Urothelium cell line (cell line): ENCODE measurements around the gene LIFR.
"Not testable (repeated sequence)": the region's sequence is repeated elsewhere in the genome, so short reads cannot be mapped to it uniquely, and the experiment has no call there.

ENCODE experiments used
- DNase-seq: peaks from one replicate; pipeline ENCODE4 v3.0.0; 2011; ENCODE audit warnings: low spot score, mixed read lengths
- FAIRE-seq: peaks from 2 replicates; lab custom pipeline; 2011; peaks lifted over from hg19 to GRCh38; lab: Jason Lieb, UNC

LIFR gene, protein sequence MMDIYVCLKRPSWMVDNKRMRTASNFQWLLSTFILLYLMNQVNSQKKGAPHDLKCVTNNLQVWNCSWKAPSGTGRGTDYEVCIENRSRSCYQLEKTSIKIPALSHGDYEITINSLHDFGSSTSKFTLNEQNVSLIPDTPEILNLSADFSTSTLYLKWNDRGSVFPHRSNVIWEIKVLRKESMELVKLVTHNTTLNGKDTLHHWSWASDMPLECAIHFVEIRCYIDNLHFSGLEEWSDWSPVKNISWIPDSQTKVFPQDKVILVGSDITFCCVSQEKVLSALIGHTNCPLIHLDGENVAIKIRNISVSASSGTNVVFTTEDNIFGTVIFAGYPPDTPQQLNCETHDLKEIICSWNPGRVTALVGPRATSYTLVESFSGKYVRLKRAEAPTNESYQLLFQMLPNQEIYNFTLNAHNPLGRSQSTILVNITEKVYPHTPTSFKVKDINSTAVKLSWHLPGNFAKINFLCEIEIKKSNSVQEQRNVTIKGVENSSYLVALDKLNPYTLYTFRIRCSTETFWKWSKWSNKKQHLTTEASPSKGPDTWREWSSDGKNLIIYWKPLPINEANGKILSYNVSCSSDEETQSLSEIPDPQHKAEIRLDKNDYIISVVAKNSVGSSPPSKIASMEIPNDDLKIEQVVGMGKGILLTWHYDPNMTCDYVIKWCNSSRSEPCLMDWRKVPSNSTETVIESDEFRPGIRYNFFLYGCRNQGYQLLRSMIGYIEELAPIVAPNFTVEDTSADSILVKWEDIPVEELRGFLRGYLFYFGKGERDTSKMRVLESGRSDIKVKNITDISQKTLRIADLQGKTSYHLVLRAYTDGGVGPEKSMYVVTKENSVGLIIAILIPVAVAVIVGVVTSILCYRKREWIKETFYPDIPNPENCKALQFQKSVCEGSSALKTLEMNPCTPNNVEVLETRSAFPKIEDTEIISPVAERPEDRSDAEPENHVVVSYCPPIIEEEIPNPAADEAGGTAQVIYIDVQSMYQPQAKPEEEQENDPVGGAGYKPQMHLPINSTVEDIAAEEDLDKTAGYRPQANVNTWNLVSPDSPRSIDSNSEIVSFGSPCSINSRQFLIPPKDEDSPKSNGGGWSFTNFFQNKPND

DNA sequence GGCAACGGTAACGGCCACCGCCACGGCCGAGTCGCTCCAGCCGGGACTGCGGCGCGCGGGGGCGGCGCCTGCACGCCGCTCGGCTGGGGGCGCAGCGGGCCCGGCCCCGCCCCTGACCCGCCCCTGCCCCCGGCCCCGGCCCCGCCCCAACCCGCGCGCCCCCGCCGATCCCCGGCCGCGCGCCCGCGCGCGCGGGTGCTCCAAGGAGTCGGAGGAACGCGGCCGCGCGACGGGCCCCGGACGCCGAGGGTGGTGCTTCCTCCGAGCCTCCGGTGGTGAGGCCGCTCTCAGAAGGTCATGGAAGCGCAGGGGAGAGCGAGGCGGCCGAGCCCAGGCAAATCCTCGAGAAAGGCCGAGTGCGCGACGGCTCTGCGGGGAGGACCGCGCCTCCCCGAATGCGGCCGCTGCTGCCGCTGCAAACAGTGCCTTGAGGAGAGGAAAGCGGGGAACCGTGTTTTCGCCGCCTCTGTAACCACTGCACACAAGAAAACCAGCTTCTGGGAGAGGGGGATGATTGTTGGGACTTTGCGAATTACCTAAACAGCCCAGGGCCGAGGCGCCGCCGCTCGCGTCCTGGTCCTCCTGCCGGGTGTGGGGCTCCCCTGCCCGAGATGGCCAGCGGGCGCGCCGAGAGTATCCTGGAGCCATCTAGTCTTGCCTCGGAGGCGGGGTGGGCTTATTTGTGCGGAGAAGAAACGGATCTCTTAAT lies at the start of gene LIFR:
Gene LIFR, minus strand, starts transcription at position 48 of the 709 bp plus-strand sequence. CDS start 25,999 bp downstream, outside the sequence.
- DNase-seq (peak; percentile 95), FAIRE-seq (peak; percentile 87)

DNA sequence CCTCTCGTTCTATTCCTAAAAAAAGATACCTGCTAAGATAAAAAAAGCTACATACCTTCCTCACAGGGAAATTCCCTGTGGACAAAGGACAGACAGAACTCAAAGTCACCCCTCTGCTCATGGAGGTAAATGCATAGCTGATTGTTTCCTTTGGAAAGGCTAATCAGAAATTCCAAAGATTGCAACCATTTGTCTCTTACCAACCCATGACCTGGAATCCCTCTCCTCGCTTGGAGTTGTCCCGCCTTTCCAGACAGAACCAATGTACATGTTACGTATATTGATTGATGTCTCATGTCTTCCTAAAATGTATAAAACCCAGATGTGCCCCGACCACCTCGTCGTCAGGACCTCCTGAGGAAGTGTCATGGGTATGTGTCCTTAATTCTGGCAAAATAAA lies 49.2 kb upstream of the LIFR start:
- FAIRE-seq = no peak

DNA sequence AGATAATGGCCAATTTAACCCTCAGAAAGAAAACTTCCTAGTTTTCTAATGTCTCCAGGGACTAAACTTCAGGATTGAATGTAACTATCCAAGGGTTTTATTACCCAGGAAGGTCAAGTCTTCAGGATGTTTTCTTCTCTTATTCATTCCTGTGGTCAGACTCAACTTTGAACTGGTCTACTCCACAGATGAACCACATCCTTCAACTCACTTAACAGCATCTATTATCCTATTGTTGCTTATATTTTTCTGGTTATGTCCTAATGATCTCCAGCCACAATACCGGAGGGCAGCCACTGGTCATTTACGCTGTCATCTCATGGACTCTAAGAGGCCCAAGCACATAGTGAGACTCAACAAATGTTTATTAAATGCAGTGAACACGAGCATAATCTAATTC lies 47.2 kb upstream of the LIFR start:
- no peak for FAIRE-seq
- no peak for DNase-seq

More for the DNA sequence above, 49.2 kb upstream of the LIFR start:
- no peak for DNase-seq

DNA sequence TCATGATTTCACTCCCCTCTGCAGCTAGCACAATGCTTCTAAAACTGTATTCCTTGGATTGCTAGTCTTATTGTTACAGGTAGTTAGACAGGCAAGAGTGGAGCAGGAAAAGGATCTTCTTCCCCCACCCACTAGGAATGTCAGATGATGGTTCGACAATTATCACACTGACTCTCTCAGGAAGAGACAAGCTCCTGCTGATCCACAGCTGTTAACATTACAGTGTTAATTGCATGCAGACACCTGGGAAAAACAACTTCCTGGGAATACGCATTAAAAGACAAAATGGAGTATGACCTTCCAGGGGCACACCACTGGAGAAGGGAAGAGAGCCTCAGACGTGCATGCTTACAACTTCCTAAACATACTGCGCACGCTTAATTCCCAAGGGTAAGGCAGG lies 46.2 kb upstream of the LIFR start:
- DNase-seq = no peak
- FAIRE-seq = no peak

DNA sequence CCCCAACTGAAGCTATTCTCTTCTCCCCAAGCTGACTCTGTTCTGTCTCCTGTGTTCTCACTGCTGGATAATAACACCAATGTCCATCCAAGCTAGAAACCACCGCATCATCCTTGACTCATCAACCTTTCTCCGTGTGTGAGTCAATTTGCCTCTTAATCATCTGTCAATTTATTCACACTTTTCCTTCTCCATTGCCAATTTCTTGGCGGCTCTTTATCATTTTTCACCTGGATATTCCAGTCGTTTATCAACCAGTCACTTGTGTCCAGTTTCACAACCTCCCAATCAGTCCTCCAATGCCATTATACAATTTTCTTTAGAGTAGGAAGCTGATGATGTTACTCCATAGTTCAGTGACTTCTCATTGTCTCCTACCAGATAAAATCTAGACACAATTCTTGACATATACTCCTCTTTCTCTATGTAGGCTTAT lies 45.4 kb upstream of the LIFR start:
- peak; percentile 38 for DNase-seq
- no peak for FAIRE-seq

DNA sequence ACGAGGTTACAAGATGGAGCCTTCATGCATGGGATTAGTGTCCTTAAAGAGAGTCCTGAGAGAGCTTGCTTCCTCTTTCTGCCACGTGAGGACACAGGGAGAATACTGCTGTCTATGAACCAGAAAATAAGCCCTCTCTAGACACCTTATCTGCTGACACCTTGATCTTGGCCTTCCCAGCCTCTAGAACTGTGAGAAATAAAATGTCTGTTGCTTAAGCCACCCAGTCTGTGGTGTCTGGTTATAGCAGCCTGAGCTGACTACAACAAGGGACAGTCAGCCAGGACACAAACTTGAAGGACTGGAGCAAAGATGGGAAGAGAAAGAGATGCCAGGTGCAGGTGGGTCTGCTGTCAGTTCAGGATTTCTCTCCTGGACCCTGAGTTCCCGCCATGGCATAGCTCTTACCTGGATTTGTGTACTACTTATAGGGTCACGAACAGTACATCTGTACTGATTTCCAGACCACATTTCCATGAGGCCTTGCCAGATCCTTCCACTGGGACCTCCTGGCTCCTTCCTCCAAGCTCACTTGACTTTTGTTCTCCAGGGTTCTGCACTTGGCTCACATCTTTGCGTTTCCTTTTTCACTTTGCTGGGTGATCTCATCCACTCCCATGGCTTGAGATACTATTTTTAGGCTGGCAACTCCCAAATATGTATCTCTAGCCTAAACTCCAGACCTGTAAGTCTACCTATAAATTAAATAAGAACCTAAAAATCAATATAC lies 44.9 kb upstream of the LIFR start:
- DNase-seq (no peak), FAIRE-seq (no peak)

DNA sequence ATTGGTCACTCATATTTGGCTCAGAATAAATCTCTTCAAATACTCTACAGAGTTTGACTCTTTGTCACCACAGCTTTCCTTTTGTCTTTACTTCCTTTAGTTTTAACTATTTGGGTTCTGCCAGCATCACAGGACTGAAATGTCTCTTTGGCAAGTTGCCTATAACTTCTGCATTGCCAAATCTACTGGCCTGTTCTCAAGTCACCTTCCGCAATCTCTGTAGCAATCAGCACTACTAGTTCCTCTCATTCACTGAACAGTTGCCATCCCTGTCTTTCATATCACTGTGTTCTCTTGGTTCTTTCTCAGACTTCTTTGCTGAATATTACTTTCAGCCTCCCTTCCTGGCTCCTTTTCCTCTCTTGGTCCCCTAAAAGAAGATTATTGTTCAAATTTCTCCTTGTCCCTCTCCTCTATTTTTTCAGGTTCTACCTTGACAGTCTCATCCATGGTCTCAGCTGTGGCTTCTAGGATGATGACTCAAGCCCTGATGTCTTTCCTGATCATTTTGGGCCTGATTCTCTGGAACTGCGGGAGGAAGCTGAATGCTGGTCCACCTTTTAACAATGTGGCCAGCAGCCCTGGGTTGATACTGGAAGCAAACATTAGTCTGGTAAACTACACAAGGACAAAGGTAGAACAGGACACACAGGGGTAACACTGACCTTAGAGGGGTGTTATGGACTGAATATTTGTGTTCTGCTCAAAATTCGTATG lies 44.0 kb upstream of the LIFR start:
- no peak for DNase-seq
- no peak for FAIRE-seq

DNA sequence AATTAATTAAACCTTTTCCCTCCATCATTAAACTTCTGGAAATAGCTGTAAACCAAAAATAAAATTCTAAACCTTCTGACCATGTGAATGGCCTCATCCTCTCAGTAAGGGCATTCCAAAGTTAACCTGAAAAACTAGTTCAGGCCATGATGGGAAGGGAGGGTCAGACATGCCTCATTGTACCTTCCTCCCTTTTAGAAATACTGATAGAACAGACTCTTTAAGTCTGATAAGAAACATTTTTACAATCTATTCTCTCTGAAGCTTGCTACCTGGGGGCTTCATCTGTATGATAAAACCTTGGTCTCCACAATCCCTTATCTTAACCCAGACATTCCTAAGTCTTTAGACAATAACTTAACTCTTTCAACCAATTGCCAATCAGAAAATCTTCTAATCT lies 43.3 kb upstream of the LIFR start:
- FAIRE-seq, DNase-seq: not testable (repeated sequence)

DNA sequence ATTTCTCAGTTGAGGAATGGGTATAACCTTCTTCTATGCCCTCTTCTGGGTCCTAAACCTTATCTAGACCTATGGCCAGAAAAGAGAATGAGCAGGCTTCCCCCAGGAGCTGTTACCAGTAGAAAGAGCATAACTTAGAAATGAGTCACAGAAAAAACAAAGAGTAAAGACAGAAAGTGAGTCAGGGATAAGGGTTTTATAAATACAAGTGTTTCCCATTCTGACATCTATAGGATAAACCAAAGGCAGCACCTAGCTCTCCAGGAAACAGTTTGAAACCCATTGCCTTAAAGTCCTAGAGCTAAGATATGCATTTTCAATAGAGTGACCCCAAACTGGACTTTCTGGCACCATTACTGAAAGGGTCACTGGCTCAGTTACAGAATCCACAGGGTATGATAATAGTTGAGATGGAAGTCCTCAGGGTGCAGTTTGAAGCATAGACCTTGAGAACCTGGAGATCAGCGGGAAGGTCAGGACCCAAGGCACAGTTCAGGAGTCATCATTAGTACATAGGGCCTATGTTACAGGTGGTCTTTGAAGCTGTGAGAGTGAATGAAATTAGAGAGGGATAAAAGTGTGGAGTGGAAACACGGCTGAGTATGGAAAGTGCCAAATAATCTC lies 42.7 kb upstream of the LIFR start:
- FAIRE-seq (no peak), DNase-seq (peak; percentile 76)

DNA sequence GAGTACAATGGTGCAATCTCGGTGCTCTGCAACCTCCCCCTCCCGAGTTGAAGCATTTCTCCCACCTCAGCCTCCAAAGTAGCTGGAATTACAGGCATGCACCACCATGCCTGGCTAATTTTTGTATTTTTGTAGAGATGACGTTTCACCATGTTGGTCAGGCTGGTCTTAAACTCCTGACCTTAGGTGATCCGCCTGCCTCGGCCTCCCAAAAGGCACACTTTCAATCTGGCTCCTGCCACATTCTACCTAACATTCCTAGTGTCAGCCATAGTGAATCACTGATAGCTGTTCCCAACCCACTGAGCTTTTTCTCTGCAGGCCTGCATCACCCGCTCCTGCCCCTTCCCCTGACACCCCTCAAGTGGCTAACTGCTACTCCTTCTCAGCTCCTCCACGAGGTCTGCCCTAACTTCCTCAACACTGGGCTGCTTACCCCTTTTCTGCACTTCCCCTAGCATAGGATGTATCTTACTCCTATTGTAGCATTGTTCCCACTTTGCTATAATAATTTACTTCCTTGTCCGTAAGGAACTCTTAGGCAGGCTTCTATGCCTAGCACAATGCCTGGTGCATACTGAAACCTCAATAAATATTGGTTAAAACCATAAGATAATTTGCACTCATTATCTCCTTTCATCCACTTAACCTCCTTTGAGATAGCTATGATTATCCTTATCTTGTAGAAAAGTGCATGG lies 42.0 kb upstream of the LIFR start:
- DNase-seq (no peak), FAIRE-seq (no peak)

DNA sequence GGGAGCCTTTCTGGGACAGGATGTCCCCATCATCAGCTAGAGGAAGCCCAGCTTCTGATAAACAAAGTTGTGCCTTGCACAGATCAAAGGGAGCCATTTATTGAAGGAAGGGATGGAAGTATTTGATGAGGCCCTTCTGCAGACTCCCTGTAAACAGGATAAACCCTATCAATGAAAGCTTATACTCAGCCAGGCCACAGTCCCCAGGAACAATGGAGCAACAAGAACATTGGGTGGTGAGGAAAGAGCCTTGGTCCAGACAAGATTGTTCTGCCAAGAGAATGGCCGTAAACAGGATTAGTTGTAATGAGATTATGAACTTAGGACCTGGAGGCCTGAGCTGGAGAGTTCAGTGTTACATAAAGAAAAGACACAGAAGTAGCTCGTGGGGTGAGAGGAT lies 40.5 kb upstream of the LIFR start:
- FAIRE-seq (no peak), DNase-seq (no peak)

DNA sequence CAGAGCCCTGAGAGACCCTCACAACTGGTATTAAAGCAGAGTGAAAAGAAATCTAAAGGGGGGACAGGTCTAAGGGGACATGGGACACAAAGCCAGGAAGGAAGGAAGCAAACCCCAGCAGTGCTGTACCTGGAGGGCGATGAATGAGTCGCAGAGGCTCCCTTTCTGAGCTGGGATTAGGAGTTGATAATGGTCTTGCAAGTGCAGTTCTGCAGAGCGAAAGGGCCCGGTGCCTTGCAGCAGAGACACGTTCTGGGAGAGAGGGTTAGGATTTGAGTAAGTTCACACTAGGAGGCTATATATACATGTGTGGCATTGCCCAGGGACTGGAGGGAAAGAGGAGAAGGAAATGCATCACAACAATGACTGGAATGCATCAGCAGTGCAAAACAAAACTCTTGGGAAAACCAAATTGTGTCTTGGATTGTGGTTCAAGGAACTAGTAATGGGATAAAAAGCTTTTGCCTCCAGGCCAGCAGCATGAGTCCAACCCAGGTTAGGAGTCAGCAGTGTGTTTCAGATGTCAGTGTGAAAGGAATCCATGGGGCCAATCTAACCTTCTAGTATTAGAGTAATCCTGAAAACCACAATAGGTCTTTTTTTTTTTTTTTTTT lies 38.8 kb upstream of the LIFR start:
- DNase-seq (no peak), FAIRE-seq (no peak)

DNA sequence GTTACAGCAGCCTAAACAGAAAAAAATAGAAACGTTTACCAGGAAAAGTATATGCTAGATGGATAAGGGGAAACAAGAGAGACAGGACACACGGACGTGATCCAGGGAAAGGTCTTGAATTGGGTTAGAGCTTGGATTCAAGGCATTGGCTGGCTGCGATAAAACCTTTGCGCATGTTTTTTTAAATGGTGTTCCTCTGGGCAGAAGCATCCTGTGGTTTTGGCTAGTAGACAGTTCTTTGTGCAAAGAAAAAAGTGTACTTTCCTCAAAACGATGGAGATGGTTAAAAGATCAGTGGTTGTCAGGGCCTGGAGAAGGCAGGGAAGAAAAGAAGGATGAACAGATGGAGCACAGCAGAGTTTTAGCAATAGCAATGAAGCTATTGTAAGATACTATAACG lies 37.5 kb upstream of the LIFR start:
- no peak for DNase-seq
- FAIRE-seq = no peak

DNA sequence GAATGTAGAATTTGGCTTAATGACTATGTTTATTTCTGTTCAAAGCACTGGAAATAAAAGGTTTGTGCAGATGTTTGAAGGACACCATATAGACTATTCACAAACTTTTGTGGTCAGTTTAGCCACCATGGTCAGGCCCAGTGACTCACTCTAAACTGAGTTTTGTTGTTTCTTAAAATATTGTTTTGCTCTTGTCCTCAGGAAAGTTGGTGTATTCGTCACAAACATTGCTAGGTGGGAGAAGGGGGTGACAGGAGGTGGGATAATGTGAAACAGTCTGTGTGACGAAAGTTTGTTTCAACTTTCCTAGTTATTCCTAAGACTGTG lies 35.0 kb upstream of the LIFR start:
- DNase-seq (no peak), FAIRE-seq (peak; percentile 71)

DNA sequence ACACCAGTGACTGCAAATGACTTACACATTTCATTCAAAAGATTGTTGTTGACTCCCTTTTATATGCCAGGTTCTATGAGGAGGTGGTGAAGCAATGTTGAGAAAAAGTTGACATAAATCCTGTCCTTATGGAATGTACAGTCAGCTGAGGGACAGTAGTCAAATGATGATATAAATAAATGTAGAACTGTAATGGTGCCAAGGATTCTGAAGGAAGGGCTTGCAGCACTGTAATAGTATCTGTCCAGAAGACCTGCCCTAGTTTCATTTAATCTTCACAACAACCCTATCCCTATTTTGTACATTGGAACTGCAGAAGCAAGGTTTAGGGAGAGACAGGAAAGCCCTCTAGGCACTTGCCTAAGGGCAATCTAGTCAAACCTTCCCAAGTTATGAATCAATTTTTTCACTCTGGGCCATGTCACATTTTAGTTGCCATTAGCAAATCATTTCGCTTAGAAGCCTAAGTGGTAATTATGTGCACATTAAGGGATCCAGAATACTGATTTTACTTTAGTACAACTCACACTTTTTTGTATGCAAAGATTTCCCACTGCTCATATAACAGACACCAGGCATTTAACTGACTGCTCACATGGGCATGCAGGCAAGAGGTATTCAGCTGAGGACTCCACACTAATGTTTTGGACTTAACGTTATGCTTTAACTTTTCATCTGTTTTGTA lies 34.5 kb upstream of the LIFR start:
- DNase-seq (no peak), FAIRE-seq (no peak)

DNA sequence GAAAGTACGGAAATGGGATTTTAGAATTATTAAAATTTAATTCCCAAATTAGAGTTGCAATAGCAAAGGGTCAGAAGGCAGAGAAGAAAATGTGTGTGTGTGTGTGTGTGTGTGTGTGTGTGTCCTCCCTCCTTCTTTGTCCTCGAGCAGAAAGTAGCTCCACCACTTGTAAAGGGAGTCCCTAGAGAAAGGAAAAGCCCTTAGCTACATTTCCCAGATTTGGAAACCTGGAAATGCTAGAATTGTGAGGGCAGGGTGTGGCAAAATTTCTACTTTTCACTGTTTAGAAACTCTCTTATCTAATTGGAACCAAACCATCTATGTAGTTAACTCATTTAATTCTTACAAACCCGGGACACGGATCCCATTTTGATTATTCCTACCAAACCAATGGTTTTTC lies 33.2 kb upstream of the LIFR start:
- DNase-seq (no peak), FAIRE-seq (no peak)

DNA sequence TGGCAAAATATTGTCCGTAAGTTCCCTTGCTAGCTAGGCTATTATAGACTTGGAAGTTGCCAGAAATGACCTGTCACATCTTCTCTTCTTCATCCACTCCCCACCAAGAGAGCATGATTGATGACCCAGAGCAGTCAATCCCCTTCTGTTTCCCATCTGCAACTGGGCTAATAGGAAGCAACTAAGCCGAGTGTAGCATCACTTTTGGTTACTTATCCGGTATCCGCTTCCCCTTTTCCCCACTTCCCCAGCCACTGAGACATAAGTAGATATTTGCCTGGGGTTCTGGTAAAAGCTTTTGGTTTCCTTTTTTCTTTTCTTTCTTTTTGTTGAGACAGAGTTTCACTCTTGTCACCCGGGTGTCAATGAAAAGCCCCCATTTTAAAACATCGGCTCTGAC lies 29.4 kb upstream of the LIFR start:
- FAIRE-seq (no peak), DNase-seq (no peak)

DNA sequence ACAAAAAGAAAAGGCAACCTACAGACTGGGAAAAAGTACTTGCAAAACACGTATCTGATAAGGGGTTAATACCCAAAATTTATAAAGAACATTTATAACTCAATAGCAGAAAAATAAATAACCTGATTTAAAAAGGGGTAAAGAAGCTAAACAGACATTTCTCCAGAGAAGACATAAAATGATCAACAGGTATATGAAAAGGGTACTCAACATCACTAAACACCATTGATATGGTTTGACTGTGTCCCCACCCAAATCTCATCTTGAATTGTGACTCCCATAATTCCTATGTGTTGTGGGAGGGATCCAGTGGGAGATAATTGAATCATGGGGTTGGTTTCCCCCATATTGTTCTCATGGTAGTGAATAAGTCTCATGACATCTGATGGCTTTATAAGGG lies 27.1 kb upstream of the LIFR start:
- DNase-seq (no peak), FAIRE-seq (no peak)
